Activated T-cell treated with anti-CD3 and anti-CD28 coated beads for 4 hours (primary cell): ENCODE results near the gene SORBS1.

Source experiments
- DNase-seq: peaks from one replicate; pipeline ENCODE4 v3.0.0-alpha.2; 2020

Gene SORBS1

DNA sequence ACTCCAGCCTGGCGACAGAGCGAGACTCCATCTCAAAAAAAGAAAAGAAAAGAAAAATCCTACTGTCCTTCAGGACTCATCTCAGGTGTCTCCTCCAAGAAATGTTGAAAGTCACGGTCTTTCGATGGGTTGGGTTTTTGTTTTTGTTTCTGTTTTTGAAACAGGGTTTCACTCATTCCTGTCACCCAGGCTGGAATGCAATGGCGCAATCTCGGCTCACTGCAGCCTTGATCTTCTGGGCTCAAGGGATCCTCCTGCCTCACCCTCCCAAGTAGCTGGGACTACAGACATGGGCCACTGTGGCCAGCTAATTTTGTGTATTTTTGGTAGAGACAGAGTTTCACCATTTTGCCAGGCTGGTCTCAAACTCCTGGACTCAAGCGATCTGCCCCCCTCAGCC is 3.1 kb upstream of the SORBS1 start:
- no peak for DNase-seq

DNA sequence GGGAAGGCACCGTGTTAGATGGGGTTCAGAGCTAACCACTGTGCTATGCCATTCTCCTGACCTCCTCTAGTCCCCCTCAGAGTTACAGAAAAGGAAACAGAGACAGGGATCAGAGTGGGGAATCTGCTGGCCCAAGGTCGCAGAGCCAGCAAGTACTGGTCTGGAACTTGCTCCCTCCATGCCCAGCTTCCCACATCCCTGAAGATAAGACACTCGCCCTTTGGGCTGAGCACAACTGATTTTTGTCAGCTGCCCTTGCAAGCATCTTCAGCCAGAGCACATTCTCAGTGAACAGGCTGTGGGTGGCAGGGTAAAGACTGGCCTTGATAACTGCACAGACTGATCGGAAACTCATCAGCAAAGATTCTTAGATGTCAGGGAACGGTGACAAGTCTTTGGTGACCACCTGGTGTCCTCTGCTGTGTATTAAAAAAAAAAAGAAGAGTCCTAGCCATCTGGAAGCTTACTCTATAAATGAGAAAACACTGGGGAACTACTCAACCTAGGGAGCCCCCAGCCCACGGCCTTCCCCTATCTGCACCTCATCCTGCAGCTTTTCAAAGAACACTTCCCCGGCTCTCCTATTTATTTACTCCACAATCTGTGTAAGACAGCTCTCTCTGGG is 1.3 kb upstream of the SORBS1 start:
- DNase-seq = no peak

DNA sequence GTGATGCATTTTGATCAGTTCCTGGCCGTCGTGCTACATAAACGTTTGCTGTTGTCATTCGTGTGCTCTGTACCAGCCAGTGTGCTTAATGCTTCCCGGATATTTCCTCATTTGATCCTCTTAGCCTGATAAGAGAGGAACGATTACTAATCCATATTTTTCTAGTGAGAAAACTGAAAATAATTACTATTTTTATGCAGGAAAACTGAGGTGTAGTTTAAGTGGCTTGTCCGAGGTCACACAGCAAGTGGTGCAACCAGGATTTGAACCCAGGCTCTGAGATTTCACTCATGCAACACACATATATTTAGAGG is 650 bp upstream of the SORBS1 start:
- DNase-seq = no peak

DNA sequence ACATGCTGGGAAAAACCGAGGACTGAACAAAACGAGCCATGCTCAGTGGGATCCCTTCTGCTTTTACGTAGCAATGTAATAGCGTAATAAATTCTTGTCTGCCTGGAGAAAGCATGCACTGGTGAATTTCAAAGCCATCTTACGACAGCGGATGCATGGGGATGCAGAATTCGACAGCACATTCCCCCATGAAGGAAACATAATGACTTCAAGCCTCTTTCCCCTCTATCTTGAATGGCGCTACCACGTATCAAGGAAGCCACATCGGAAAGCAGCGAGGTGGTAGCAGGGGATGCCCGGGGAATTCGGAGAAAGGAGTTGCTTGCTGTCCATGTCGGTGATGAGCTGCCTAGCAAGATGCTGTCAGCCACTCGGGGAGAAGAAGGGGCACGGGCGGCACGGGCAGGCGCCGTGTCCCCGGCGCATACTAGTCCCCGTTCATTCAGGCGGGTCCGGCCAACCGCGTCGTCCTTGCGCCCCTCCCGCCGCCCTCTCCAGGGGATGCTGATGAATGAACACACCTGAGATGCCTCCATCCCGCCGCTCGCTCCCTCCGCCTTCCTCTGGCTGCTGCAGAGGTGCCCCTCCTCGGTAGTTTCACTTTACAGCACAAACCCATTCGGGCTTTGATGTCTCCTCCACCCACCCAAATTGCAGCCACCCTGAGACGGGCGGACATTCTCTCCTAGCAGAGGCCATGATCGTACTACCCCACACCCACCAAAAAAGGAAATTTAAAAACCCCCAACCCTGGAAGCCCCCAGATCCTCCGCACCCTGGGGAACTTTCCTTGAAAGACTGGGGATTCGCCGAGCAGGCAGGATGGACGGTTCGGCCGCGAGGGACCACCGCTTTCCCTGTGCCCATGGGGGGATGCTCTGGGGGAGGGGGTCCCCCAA is 644 bp downstream of the SORBS1 start:
- peak; percentile 14 for DNase-seq

DNA sequence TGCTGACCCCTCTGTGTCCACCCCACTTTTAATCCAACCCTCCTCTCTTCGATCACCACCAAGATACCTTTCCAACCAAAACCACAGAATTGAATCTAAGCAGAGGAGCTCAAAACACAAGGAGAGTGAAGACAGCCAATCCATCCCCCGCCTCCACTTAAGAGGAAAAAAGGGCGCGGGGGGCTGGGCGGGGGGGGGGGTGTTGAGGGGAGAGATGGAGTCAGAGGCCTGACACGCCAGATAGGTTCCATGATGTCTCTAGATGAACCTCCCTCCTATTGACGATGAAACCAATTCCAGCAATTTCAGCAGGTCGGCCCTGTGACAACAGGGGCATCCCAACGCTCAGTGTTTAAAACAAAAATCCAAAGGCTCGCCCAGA is 1.3 kb downstream of the SORBS1 start:
- DNase-seq = no peak

DNA sequence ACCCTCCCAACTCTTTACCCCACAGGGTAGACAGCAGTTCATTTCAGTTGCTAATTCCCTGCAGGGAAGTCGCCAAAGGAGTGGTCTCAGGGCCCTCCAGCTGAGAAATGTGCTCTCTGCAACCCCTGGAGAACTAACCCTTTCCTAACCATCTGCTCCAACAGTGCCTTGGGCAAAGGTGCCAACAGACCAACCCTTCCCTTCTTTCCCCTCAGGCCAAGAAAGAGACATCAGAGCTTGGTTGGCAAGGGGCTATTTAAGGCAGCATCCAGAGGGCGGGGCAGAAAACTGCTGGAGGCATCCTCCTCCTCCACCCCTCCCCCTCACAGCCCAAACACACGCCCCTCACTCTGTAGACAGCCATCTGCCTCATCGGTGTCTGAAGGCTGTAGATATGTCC is 1.7 kb downstream of the SORBS1 start:
- DNase-seq = no peak

DNA sequence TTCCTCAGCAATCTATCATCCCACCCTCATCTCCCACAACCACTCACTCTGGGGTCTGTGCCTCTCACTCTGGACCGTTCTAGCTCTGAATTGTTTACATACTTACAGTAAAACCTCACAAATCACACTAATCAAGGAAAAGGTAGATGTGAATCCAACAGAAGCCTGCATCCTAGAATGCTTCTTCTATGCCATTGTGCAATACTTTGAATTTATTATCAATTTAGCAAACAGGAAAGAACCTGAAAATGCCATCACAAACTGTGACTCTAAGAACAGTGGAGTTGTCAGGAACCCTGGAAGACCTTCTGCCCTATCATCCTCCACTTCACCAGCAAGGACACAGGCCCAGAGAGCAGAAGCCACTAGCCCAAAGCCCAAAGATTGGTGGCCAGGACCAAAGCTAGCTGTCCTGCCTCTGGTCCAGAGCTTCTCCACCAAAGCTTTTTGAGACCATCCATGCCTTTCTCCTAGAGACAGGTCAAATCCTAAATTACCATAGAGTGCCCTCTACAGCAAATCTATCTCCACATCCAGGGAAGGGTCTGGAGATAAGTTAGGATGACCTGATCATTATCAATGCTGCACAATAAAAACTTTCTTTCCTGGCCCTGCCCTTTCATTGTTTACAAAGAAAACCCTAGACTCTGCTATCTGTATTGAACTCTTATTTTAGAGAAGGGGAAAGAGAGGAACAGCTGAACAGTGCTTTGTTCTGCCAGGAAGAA is 2.4 kb downstream of the SORBS1 start:
- DNase-seq = no peak

DNA sequence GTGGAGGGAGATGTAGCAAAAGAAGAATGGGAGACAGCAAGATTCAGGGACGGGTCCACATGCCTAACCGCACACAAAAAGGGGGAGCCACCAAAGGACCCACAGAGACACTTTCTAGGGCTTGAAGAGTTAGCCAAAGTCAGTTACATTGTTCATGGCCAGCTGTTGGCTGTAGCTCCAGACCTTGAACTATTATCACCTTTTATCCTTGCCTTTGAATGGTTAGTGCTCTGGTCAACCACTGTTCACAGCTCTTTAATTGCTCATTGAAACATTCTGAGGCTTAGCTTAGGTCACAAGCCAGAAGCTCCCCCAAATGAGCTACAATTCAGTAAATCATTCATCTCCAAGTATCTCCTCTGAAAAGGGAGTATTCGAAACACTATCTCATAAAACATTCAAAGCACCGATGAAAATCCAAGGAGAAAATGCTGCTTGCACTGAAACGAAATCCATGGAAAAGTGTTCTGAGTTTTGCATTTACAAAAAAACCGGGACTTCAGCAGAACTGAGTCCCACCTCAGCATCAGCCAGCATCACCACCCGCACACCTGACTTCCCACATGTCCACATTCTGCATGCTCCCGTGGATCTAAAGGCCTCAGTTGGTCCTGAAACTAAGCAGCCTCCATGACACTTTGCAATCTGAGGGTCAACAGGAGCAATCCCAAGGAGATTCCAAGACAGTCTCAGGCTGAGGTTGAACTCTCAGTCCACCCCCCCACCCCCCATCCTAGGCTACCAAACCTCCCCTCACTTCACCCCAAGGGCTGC is 4.0 kb downstream of the SORBS1 start:
- DNase-seq = no peak

DNA sequence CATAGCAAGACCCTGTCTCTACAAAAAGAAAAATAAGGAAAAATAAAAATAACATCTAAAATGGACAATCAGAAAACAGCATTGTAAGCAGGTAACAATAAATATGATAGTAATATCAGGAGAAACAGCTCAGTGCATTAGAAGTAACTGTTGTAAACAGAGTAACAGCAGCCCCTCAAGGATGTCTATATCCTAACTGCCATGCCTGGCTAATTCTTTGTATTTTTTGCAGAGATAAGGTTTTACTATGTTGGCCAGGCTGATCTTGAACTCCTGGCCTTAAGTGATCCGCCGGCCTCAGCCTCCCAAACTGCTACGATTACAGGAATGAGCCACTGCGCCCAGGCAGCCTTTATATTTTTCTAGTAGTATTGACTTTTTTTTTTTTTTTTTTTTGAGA is 7.5 kb downstream of the SORBS1 start:
- no peak for DNase-seq

DNA sequence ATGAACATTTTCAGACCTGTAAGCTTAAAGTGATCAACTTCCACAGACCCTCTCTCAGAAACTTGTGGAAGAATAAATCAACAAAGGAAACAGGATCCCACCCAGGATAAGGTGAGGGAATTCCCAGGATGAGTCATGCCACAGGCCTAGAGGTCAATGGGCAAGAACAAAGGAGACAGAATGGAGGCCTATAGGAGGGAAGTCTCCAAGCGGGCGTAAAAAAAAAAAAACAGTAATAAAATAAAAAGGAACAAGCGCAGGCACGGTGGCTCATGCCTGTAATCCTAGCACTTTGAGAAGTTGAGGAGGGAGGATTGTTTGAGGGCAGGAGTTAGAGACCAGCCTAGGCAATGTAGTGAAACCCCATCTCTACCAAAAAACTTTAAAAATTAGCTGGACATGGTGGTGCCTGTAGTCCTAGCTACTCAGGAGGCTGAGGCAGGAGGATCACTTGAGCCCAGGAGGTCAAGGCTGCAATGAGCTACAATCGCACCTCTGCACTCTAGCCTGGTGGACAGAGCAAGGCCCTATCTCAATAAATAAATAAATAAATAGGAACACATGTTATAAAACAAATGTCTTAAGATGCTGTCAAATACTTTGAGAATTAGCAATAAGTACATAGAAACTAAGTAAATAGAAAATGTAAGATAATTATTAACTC is 8.4 kb downstream of the SORBS1 start:
- no peak for DNase-seq

DNA sequence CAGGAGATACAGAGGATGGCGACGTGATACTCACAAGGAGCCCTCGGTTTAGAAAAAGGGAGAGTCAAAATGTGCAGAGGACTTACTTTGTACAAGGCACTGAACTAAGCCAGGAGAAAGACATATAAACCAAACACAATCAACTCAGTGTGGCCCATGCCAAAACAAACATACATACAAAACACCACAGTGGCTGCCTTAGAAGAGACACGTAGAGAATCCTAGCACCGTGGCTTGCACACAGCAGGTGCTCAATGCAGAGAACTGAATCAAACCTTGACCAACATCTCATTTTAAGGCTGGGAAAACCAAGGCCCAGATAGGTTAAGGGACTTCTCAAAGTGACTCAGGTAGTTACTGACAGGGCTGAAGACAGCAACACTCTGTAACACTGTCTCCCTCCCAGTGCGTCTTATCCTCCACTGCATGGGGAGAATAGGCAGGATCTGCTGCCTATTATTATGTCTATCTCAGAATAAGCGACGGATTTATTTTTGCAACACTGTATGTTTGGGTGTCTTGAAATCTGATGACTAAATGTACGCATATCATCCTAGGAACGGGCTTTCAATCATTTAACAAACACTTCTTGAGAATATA is 11.0 kb downstream of the SORBS1 start:
- DNase-seq = no peak

DNA sequence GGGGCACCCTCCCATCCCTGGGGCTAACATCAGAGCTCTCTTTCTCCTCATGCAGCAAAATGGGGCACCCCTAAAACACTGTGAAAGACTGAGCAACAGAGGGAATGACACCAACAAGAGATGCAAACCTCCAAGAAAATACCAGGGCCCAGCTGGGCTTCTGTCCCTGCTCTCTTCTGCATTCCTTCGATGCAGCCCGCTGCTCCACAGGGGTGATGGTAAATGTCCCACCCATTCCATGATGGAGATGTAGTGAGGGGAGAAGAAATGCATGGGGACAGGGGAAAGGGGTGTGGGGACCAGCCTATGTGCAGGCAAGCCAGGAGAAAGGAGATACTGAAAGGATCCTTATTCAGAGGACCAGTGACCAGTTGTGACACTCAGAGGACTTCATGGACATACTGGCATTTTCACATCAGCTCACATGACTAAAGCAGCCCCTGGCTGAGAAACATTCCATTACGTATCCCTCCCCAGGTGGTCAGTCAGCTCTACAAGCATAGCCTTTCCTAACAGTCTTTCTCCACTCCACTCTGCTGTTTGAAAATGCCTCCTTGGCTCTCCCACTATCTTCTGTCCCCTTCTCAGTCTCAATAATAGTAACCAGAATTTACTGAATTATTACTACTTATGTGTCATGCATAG is 13.3 kb downstream of the SORBS1 start:
- no peak for DNase-seq

DNA sequence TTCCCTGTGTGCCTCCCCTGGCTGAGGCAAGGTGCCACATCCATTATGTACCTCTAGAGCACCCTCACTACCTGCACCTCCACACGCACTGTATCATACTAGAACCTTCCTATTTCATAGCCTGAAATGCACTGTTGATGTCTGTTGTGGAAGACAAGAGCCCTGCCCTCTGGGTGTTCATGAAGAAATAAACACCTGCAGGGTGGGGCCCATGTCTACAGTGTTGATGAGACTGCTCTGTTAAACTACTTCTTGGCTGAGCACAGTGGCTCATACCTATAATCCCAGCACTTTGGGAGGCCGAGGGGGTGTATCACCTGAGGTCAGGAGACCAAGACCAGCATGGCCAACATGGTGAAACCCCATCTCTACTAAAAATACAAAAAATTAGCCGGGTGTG is 14.0 kb downstream of the SORBS1 start:
- DNase-seq = no peak

DNA sequence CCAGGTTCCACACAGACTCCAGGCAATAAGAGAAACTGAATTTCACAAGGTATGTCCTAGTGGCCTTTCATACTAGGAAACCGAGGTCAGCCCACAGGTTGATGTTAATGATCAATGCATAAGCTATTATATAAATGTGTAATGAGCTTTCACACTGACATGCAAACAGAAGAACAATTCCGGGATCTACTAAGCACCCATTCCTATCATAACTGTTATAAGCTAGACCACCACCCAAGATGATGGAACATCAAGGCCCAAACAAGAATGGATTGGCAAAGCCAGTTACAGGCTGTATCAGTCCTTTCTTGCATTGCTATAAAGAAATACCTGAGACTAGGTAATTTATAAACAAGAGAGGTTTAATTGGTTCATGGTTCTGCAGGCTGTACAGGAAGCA is 15.2 kb downstream of the SORBS1 start:
- DNase-seq = no peak

DNA sequence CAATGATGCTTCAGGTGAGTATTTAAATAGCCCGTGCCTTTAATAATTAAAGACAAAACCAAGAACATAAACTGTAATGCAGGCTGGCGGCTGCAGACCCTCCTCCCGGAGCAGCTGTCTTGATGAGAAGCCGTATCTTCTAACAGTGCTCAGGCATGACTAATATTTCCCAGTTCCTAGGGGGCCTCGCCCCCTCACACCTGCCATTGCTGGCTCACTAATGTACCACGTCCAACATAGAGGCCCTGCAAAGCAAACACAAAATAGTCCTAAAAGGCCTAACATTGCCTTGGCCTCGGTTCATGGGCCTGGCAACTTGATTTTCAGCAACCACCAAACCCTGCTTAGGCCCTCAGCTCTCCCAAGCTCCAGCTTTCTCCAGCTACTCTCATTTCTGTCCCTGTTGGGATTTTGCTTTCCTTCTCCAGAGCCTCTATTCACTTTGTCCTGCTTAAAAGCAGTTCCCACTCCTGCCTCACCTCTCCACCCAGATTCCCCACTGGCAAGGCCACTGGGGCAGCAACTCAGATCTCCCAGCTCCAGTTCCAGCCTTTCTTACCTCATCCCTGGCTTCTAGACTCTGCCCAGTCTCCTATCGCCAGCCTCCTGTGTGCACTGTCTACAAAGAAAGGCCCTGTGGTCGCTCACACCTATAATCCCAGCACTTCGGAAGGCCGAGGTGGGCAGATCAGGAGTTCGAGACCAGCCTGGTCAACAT is 16.2 kb downstream of the SORBS1 start:
- no peak for DNase-seq

DNA sequence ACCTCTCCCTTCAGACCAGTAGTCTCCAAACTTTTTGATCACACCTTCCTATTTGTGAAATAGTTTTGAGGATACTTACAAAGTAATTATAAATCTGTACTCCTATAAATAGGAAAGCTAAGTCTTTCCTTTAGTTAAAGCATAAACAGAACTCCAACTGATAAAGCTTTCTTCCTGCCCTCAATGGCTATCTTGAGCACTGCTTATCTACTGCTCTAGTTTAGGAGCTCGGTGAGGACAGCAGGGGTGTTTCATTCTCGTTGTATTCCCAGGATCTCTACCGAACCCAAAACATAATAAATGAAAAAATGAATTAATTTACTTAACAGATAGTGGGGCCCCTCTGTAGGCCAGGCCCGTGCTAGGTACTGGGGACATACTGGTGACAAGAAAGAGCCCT is 17.7 kb downstream of the SORBS1 start:
- DNase-seq = no peak

DNA sequence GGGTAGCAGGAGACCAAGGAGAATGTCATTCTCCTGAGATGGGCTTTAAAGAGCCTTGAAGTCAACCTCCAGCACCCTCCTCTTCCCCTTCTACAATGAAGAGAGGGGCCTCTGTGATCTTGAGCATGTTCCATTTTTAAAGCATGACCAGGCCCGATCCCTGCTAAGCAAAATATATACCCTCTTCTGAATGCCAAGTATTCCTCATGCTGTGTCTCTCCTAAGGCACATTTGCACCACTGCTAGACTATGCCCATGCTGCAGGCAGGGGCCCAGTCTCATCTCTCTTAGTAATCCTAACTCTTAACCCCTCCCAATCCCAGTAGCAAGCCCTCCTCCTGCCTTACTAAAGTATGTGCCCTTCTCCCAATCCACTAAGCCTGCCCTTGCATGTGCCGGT is 18.4 kb downstream of the SORBS1 start:
- no peak for DNase-seq

DNA sequence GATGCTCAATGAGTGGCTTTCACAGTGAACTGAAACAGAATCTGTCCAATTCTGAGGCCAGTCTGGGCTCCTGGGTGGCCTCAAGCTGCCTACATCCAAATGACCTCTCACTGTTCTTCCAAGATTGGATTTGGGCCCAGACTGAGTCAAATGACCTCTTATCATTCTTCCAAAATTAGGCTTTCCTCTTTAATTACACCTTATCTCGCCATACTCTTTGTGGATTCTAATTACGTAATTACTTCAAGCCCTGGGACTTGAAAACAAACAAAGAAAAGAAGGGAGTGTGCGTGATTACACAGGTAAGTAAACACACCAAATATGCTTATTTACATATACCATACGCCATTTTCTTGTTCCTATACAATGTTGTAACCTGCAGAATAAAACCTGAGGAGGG is 18.8 kb downstream of the SORBS1 start:
- DNase-seq = no peak

DNA sequence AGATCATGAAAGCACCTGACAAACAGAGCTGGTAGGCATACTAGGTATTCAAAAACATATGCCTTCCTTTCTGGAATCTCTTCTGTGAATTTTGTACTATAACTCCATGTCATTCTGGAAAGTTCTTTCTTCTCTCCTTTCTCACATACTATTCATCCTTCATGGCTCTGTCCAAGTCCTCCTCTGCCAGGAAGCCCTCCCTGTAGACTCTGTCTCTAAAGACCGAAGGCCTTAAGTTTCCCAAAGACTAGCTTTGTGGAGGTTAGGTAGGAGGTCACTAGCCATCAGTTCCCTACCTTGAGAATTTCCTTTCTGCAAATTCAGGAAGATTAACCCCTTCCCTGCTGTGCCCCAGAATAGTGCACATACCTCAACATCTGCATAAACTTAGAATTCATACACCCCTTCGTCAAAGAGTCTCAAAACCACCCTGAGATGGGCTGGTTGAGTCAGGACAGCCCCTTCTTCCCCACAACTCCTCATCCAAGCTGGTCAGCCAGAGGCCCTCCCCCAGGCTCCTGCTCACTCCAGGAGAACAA is 20.6 kb downstream of the SORBS1 start:
- DNase-seq = no peak

DNA sequence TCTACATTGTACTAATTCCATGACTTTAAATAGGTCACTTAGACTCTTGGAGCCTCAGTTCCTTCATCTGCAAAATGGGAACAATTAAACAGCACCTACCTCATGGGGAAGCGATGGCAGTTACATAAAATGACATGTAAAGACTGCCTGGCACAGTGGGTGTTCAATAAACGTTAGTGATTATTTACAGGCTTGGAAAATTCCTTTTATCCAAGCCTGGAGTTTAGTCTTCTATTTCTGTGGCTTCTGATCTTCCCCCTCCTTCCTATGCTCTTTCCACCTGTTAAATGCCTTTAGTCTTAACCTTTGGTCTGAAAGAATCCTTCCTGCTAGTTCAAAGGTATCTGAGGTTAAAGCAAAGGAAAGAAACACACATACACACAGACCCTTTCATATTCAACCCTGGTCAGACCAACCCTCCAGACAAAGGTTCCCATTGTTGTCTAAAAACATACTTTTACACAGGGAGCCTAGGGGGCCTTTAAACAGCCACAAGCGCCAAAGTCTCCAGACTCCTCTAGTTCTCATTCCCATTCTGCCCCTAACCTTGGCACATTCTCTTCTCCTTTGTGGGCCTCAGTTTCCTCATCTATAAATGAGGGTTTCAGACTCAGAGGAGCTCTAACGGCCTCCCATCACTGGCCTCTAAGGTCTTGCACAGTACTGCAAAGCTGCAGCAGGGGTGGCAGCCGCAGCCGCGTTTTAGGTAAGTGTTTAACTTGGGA is 21.4 kb downstream of the SORBS1 start:
- DNase-seq = no peak
